T-helper 22 cell (primary cell): Measurements from ENCODE around the gene MIGA2.
"Not testable (repeated sequence)": the region's sequence is repeated elsewhere in the genome, so short reads cannot be mapped to it uniquely, and the experiment has no call there.

ENCODE experiments used
- DNase-seq: peaks from one replicate; pipeline ENCODE4 v3.0.0-alpha.2; 2020; ENCODE audit warnings: low read depth

MIGA2 gene

GRCh38 chr9:129036241-129036922 lies at the start of gene MIGA2:
Gene MIGA2, plus strand, starts transcription at chr9:129036626. Its CDS starts 3,969 bp downstream, at chr9:129040595.
- DNase-seq = peak; percentile 92

- no peak for DNase-seq
These were observed 49.8 kb upstream of the MIGA2 start for GRCh38 chr9:128986671-128987070.

GRCh38 chr9:128987805-128988204 lies 48.6 kb upstream of the MIGA2 start:
- DNase-seq = no peak

GRCh38 chr9:128992995-128993394 lies 43.4 kb upstream of the MIGA2 start:
- no peak for DNase-seq

- no peak for DNase-seq
These were observed 40.6 kb upstream of the MIGA2 start for GRCh38 chr9:128995791-128996190.

- no peak for DNase-seq
These were observed 38.0 kb upstream of the MIGA2 start for GRCh38 chr9:128998462-128998861.

- no peak for DNase-seq
These were observed 36.7 kb upstream of the MIGA2 start for GRCh38 chr9:128999581-129000206.

- no peak for DNase-seq
These were observed 34.7 kb upstream of the MIGA2 start for GRCh38 chr9:129001504-129002325.

- no peak for DNase-seq
These were observed 33.4 kb upstream of the MIGA2 start for GRCh38 chr9:129002992-129003391.

GRCh38 chr9:129004173-129004572 lies 32.3 kb upstream of the MIGA2 start:
- not testable (repeated sequence) for DNase-seq

GRCh38 chr9:129005336-129005997 lies 31.0 kb upstream of the MIGA2 start:
- no peak for DNase-seq

GRCh38 chr9:129006328-129007034 lies 29.9 kb upstream of the MIGA2 start:
- DNase-seq = no peak

- no peak for DNase-seq
These were observed 29.2 kb upstream of the MIGA2 start for GRCh38 chr9:129007035-129007765.

- no peak for DNase-seq
These were observed 28.5 kb upstream of the MIGA2 start for GRCh38 chr9:129007766-129008468.

- no peak for DNase-seq
These were observed 27.9 kb upstream of the MIGA2 start for GRCh38 chr9:129008469-129008965.

GRCh38 chr9:129008986-129009583 lies 27.3 kb upstream of the MIGA2 start:
- no peak for DNase-seq

GRCh38 chr9:129009584-129010141 lies 26.8 kb upstream of the MIGA2 start:
- DNase-seq = no peak

- no peak for DNase-seq
These were observed 26.0 kb upstream of the MIGA2 start for GRCh38 chr9:129010267-129010975.

- no peak for DNase-seq
These were observed 25.3 kb upstream of the MIGA2 start for GRCh38 chr9:129011170-129011569.
